HEK293T (cell line): Measurements from ENCODE around the gene APCDD1.

Experiments used
- FOXM1 ChIP-seq: fragments of 450-650 bp; IDR thresholded peaks from 2 replicates; pipeline ENCODE4 v1.6.1; 2017; ENCODE audit warnings: mild to moderate bottlenecking, borderline replicate concordance
- SP1 ChIP-seq: fragments of 450-650 bp; IDR thresholded peaks from 2 replicates; pipeline ENCODE4 v1.6.1; 2017

GRCh38 chr18:10537765-10538164, 83.3 kb downstream of the APCDD1 start:
- no peak for TF ChIP-seq FOXM1
- no peak for TF ChIP-seq SP1
